GM18951 (cell line): Measurements from ENCODE around the gene RBMS1.

ENCODE experiments used
- POLR2A ChIP-seq: IDR thresholded peaks from 4 replicates; pipeline ENCODE4 v1.6.1; 2011; ENCODE audit warnings: mild to moderate bottlenecking; ENCODE audit not compliant: insufficient read length, insufficient read depth; ENCODE audit errors: extremely low read depth
- in situ Hi-C: fragments of 300-500 bp; cut with MboI; formaldehyde crosslinking; loops from one replicate; pipeline ENCODE4 v1.12.0; 2022; ENCODE audit warnings: low sequenced_read_pairs, mixed read lengths, inconsistent platforms; ENCODE audit not compliant: unreplicated experiment

RBMS1 gene

GRCh38 chr2:160399880-160400279 is 93.7 kb downstream of the RBMS1 start:
- no peak for TF ChIP-seq POLR2A
- in situ Hi-C loops: no loop called here

GRCh38 chr2:160397530-160397865 is 96.1 kb downstream of the RBMS1 start:
- no peak for TF ChIP-seq POLR2A
- in situ Hi-C loops: no loop called here

GRCh38 chr2:160394153-160394552 is 99.5 kb downstream of the RBMS1 start:
- in situ Hi-C loops: no loop called here
- TF ChIP-seq POLR2A: no peak

GRCh38 chr2:160392201-160392600 is 101.4 kb downstream of the RBMS1 start:
- in situ Hi-C loops: no loop called here
- TF ChIP-seq POLR2A: no peak

GRCh38 chr2:160390544-160391455 is 102.8 kb downstream of the RBMS1 start:
- no peak for TF ChIP-seq POLR2A
- in situ Hi-C loops: no loop called here

- in situ Hi-C loops: no loop called here
- no peak for TF ChIP-seq POLR2A
Measured at GRCh38 chr2:160389875-160390274, 103.7 kb downstream of the RBMS1 start.

GRCh38 chr2:160388464-160389263 is 104.9 kb downstream of the RBMS1 start:
- no peak for TF ChIP-seq POLR2A
- in situ Hi-C loops: no loop called here

GRCh38 chr2:160387558-160388262 is 105.9 kb downstream of the RBMS1 start:
- in situ Hi-C loops: no loop called here
- no peak for TF ChIP-seq POLR2A

- in situ Hi-C loops: no loop called here
- no peak for TF ChIP-seq POLR2A
Measured at GRCh38 chr2:160384791-160385190, 108.8 kb downstream of the RBMS1 start.

- TF ChIP-seq POLR2A: no peak
- in situ Hi-C loops: no loop called here
Measured at GRCh38 chr2:160381425-160381951, 112.1 kb downstream of the RBMS1 start.

GRCh38 chr2:160380611-160381010 is 113.0 kb downstream of the RBMS1 start:
- in situ Hi-C loops: no loop called here
- no peak for TF ChIP-seq POLR2A

- in situ Hi-C loops: no loop called here
- no peak for TF ChIP-seq POLR2A
Measured at GRCh38 chr2:160380000-160380570, 113.5 kb downstream of the RBMS1 start.

GRCh38 chr2:160379399-160379798 is 114.2 kb downstream of the RBMS1 start:
- in situ Hi-C loops: no loop called here

More at GRCh38 chr2:160379399-160379798, 114.2 kb downstream of the RBMS1 start:
- no peak for TF ChIP-seq POLR2A
